Spleen (tissue), 11 donors: ENCODE data around the gene CREB1. TPM values are rescaled to one million over a fixed set of nuclear protein-coding genes. Genes with fewer than 3 reads are reported as not detected.

Source experiments
- DNase-seq: peaks from one replicate; pipeline ENCODE4 v3.0.0-alpha.2; 2020
- H3K27ac ChIP-seq, 8 donors: fragments of 200-600 bp; sonication (generic) in 7 of 8; 1 replicate in 4 of 8; 2 replicates in 4 of 8; pipeline versions ENCODE4 v1.5.0 to v1.8.0; 2016 to 2021; ENCODE audit warnings: inconsistent platforms in 4 of 8, mild to moderate bottlenecking in 4 of 8, moderate library complexity in 1 of 8
- H3K27me3 ChIP-seq, 7 donors: fragments of 200-600 bp; sonication (generic) in 6 of 7; replicated peaks in 1 of 7; 1 replicate in 4 of 7; 2 replicates in 3 of 7; pipeline versions ENCODE4 v1.5.0 to v1.8.0; 2016 to 2021; ENCODE audit warnings: inconsistent platforms in 3 of 7, mild to moderate bottlenecking in 1 of 7
- H3K36me3 ChIP-seq, 6 donors: fragments of 200-600 bp; sonication (generic) in 5 of 6; 1 replicate in 4 of 6; 2 replicates in 2 of 6; pipeline versions ENCODE4 v1.5.0 to v1.8.0; 2016 to 2021; ENCODE audit warnings: inconsistent platforms in 2 of 6
- H3K4me1 ChIP-seq, 6 donors: fragments of 200-600 bp; sonication (generic) in 5 of 6; 1 replicate in 3 of 6; 2 replicates in 3 of 6; pipeline versions ENCODE4 v1.5.0 to v1.8.0; 2016 to 2021; ENCODE audit warnings: inconsistent platforms in 3 of 6
- H3K4me3 ChIP-seq, 8 donors: fragments of 200-600 bp; sonication (generic) in 7 of 8; 1 replicate in 4 of 8; 2 replicates in 4 of 8; pipeline versions ENCODE4 v1.5.0 to v1.8.0; 2016 to 2021; ENCODE audit warnings: inconsistent platforms in 4 of 8, mild to moderate bottlenecking in 4 of 8, moderate library complexity in 2 of 8
- H3K9me3 ChIP-seq, 8 donors: fragments of 200-600 bp; sonication (generic) in 7 of 8; 1 replicate in 4 of 8; 2 replicates in 4 of 8; pipeline versions ENCODE4 v1.5.0 to v1.8.0; 2016 to 2021; ENCODE audit warnings: inconsistent platforms in 4 of 8
- CTCF ChIP-seq, 11 experiments: fragments of 200-600 bp in 7 of 11; fragments of 450-650 bp in 4 of 11; sonication (generic) in 4 of 11; IDR thresholded peaks in 8 of 11; conservative IDR thresholded peaks in 3 of 11; 1 replicate in 7 of 11; 2 replicates in 4 of 11; pipeline versions ENCODE4 v1.4.0 to v1.8.0; 2016 to 2021; ENCODE audit warnings: antibody characterized with exemption in 11 of 11, inconsistent platforms in 4 of 11, mild to moderate bottlenecking in 1 of 11
- POLR2A ChIP-seq, 3 donors: fragments of 450-650 bp; IDR thresholded peaks; one replicate each; pipeline ENCODE4 v1.5.1; 2017; ENCODE audit warnings: antibody characterized with exemption in 3 of 3, mild to moderate bottlenecking in 1 of 3
- POLR2AphosphoS5 ChIP-seq, 3 donors: sonication (generic); formaldehyde crosslinking; IDR thresholded peaks; one replicate each; pipeline ENCODE4 v1.5.1; 2017; ENCODE audit warnings: antibody characterized with exemption in 3 of 3
- WGBS, 5 donors: extraction: QIAGEN DNeasy Blood & Tissue Kit in 3 of 5; methylation state at CpG; one replicate each; pipeline versions ENCODE4 v1.1.5 to v1.1.7; 2013 to 2018; 5-methylcytosine and 5-hydroxymethylcytosine counted together
- intact Hi-C: fragments of 100-400 bp; cut with DNase I; formaldehyde crosslinking; loops from one replicate; pipeline ENCODE4 v1.15.0; 2023; ENCODE audit warnings: low total_unique reads
- polyA plus RNA-seq, 3 donors: library from polyadenylated mRNA; stranded (reverse); fragments of 200-250 nt; gene quantifications; one replicate each; pipeline ENCODE4 v1.2.1, GENCODE V29; 2013
- total RNA-seq, 7 donors: library from RNA; depleted of rRNA in 3 of 7; stranded (reverse); fragments of >200 nt in 3 of 7; fragmentation: NEBNext Ultra II Directional in 4 of 7; extraction: Animal tissue kit (Norgen Biotek cat#: 25700) in 4 of 7; gene quantifications; one replicate each; pipeline versions ENCODE4 v1.1.0 to v1.2.1, GENCODE V29; 2016 to 2021
- donor health status: healthy with polysubstance abuse.
- donor health status: DM: no; HTN: no; CAD: no; lungs with moderate emphysema.
- donor health status: DM: no; HTN: no; CAD: no.
- donor health status: Bipolar disorder and iron deficiency.
- donor health status: healthy.
- donor health status: DM: no; HTN: no; CAD: no.
- donor health status: DM: yes; HTN: yes; CAD: no.

CREB1 gene
- total and polyA plus RNA-seq, 10 donors = 8.4 to 94.7 (median 78.7) TPM

- no peak overlapping the region for H3K4me3 ChIP-seq
- H3K27ac ChIP-seq = peak overlapping the region in 1 of 8 donors; percentile 2
- no peaks in the 10 kb centered on the region for H3K27me3 ChIP-seq
- no peak for DNase-seq
- intact Hi-C loops = no loop called here
- H3K4me1 ChIP-seq = peaks cover 0 to 9% (median 0%) of the 10 kb centered on the region in 6 donors
- no peaks in the 10 kb centered on the region for H3K9me3 ChIP-seq
- no peaks in the 10 kb centered on the region for H3K36me3 ChIP-seq
- 76 to 90% (median 83%) methylated on average over 2 of the region's 2 CpGs for WGBS, 5 donors
- TF ChIP-seq CTCF (IDR thresholded peaks at IDR 0.05 in 8 of 11, conservative IDR thresholded peaks at IDR 0.05 in 3 of 11) (no peak), POLR2A (IDR thresholded peaks at IDR 0.05) (no peak)
Observed at GRCh38 chr2:207514451-207514850, 15.3 kb upstream of the CREB1 start.

- H3K9me3 ChIP-seq = no peaks in the 10 kb centered on the region
- intact Hi-C loops = no loop called here
- 90 to 98% (median 97%) methylated on average over 3 of the region's 3 CpGs for WGBS, 5 donors
- no peak overlapping the region for H3K27ac ChIP-seq
- H3K4me3 ChIP-seq = no peak overlapping the region
- no peak for DNase-seq
- H3K36me3 ChIP-seq = no peaks in the 10 kb centered on the region
- TF ChIP-seq POLR2AphosphoS5 (IDR thresholded peaks at IDR 0.05) (no peak), CTCF (IDR thresholded peaks at IDR 0.05 in 8 of 11, conservative IDR thresholded peaks at IDR 0.05 in 3 of 11) (no peak), POLR2A (IDR thresholded peaks at IDR 0.05) (no peak)
- no peaks in the 10 kb centered on the region for H3K27me3 ChIP-seq
- peaks cover 0 to 9% (median 0%) of the 10 kb centered on the region in 6 donors for H3K4me1 ChIP-seq
Observed at GRCh38 chr2:207515671-207516070, 14.1 kb upstream of the CREB1 start.

DNA sequence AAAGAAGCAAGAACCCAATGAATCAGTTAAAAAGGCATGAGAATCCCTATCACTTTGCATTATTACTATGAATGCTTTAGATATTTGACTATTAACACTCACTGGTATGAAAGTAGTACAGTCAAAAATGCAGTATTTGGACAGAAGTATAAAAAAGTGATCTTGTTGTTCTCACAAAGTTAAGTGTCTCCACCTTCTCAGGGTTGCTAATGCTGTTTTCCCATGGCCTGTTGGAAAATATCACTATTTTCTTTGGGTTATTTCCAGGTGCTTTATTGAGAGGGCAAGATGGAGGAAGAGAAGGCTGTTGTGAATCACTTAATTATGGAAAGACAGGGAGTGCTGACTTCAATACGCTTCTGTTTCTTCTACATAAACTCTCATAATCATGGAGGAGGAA is 13.6 kb upstream of the CREB1 start:
- H3K36me3 ChIP-seq = no peaks in the 10 kb centered on the region
- no peak for TF ChIP-seq POLR2A (IDR thresholded peaks at IDR 0.05)
- TF ChIP-seq CTCF (IDR thresholded peaks at IDR 0.05 in 8 of 11, conservative IDR thresholded peaks at IDR 0.05 in 3 of 11) = no peak
- no peak for TF ChIP-seq POLR2AphosphoS5 (IDR thresholded peaks at IDR 0.05)
- H3K27me3 ChIP-seq = no peaks in the 10 kb centered on the region
- no peak overlapping the region for H3K27ac ChIP-seq
- intact Hi-C loops = no loop called here
- 88 to 100% (median 96%) methylated on average over 1 of the region's 1 CpG for WGBS, 5 donors
- no peaks in the 10 kb centered on the region for H3K9me3 ChIP-seq
- DNase-seq = no peak
- peaks cover 0 to 9% (median 0%) of the 10 kb centered on the region in 6 donors for H3K4me1 ChIP-seq
- H3K4me3 ChIP-seq = no peak overlapping the region

- Histone ChIP-seq H3K9me3 (no peaks in the 10 kb centered on the region), H3K27ac (no peak overlapping the region), H3K27me3 (no peaks in the 10 kb centered on the region), H3K4me1 (peaks cover 4 to 45% (median 24%) of the 10 kb centered on the region in 6 donors), H3K4me3 (no peak overlapping the region), H3K36me3 (no peaks in the 10 kb centered on the region)
- intact Hi-C loops = no loop called here
- WGBS, 5 donors = 90 to 93% (median 92%) methylated on average over 1 of the region's 1 CpG
- TF ChIP-seq POLR2AphosphoS5 (IDR thresholded peaks at IDR 0.05) = no peak
- TF ChIP-seq POLR2A (IDR thresholded peaks at IDR 0.05) = no peak
- no peak for TF ChIP-seq CTCF (IDR thresholded peaks at IDR 0.05 in 8 of 11, conservative IDR thresholded peaks at IDR 0.05 in 3 of 11)
- no peak for DNase-seq
Observed at GRCh38 chr2:207523005-207523404, 6.8 kb upstream of the CREB1 start.
